ENCODE data around the gene SLC12A9.

- TF ChIP-seq CTCF (IDR thresholded peaks at IDR 0.05) (no peak), POLR2A (IDR thresholded peaks at IDR 0.05) (no peak)
These were observed 59.0 kb downstream of the SLC12A9 start for GRCh38 chr7:100911484-100911883.
